H1 (cell line): ENCODE data around the gene ANKS1B. TPM values are rescaled to one million over a fixed set of nuclear protein-coding genes. Genes with fewer than 3 reads are reported as not detected.
"Not testable (repeated sequence)": the region's sequence is repeated elsewhere in the genome, so short reads cannot be mapped to it uniquely, and the experiment has no call there.

Source experiments
- CTCF ChIA-PET: fragments of 300-600 bp; sonication (Branson Sonifier 250); formaldehyde crosslinking; loops from one replicate; lab custom pipeline; 2021; ENCODE audit not compliant: partially characterized antibody; lab: Charles Lee
- POLR2A ChIA-PET: fragments of 300-600 bp; sonication (Branson Sonifier 250); formaldehyde crosslinking; loops from one replicate; lab custom pipeline; 2021; ENCODE audit warnings: inconsistent platforms; ENCODE audit not compliant: partially characterized antibody; lab: Charles Lee
- DNase-seq, 2 experiments: peaks; one replicate each; pipeline versions ENCODE4 v3.0.0 to v3.0.0-alpha.2; 2010 to 2022; ENCODE audit warnings: low spot score in 2 of 2, low read depth in 1 of 2, mixed read lengths in 1 of 2
- FAIRE-seq: peaks from 2 replicates; lab custom pipeline; 2011; peaks lifted over from hg19 to GRCh38; lab: Jason Lieb, UNC
- H2AFZ ChIP-seq: 2 replicates; pipeline ENCODE4 v1.8.1; 2012; ENCODE audit warnings: low read length, inconsistent platforms
- H2AK5ac ChIP-seq: 2 replicates; pipeline ENCODE4 v1.6.1; 2013; ENCODE audit warnings: low read depth, low read length
- H2BK120ac ChIP-seq: replicated peaks from 2 replicates; pipeline ENCODE3; 2013; ENCODE audit warnings: low read depth, low read length, inconsistent platforms
- H2BK12ac ChIP-seq: 2 replicates; pipeline ENCODE4 v1.6.1; 2013; ENCODE audit warnings: low read depth, low read length
- H2BK15ac ChIP-seq: 2 replicates; pipeline ENCODE4 v1.6.1; 2013; ENCODE audit warnings: low read length
- H2BK20ac ChIP-seq: 2 replicates; pipeline ENCODE4 v1.6.1; 2013; ENCODE audit warnings: low read length
- H2BK5ac ChIP-seq: 2 replicates; pipeline ENCODE4 v1.6.1; 2013; ENCODE audit warnings: low read depth, low read length
- H3K14ac ChIP-seq: 2 replicates; pipeline ENCODE4 v1.6.1; 2013; ENCODE audit warnings: inconsistent platforms; ENCODE audit not compliant: insufficient read length
- H3K18ac ChIP-seq: 2 replicates; pipeline ENCODE4 v1.6.1; 2013; ENCODE audit warnings: low read length; ENCODE audit errors: extremely low read depth
- H3K23ac ChIP-seq: 2 replicates; pipeline ENCODE4 v1.6.1; 2013; ENCODE audit warnings: inconsistent platforms; ENCODE audit not compliant: insufficient read length
- H3K23me2 ChIP-seq: 2 replicates; pipeline ENCODE4 v1.6.1; 2013; ENCODE audit warnings: low read depth, low read length
- H3K27ac ChIP-seq: 2 replicates; pipeline ENCODE4 v1.6.1; 2011; ENCODE audit warnings: low read depth, low read length, inconsistent platforms
- H3K27me3 ChIP-seq, 4 experiments: replicated peaks in 1 of 4; 1 replicate in 1 of 4; 2 replicates in 3 of 4; pipeline versions ENCODE4 v1.6.1 to v1.8.1; 2011 to 2013; ENCODE audit warnings: low read length in 3 of 4, mild to moderate bottlenecking in 3 of 4, inconsistent platforms in 2 of 4, mixed read lengths in 2 of 4, moderate library complexity in 1 of 4; ENCODE audit not compliant: control insufficient read depth in 3 of 4, insufficient read depth in 3 of 4; ENCODE audit errors: extremely low read depth in 1 of 4
- H3K36me3 ChIP-seq, 4 experiments: 2 replicates each; pipeline versions ENCODE4 v1.6.1 to v1.8.1; 2011 to 2013; ENCODE audit warnings: mild to moderate bottlenecking in 4 of 4, low read length in 3 of 4, moderate library complexity in 2 of 4, control low read depth in 1 of 4, inconsistent platforms in 1 of 4; ENCODE audit not compliant: insufficient read depth in 4 of 4, control insufficient read depth in 2 of 4
- H3K4ac ChIP-seq: replicated peaks from 2 replicates; pipeline ENCODE3; 2013; ENCODE audit warnings: low read length, low read depth, mixed read lengths, inconsistent platforms; ENCODE audit not compliant: insufficient read length
- H3K4me1 ChIP-seq, 4 experiments: replicated peaks in 1 of 4; 1 replicate in 1 of 4; 2 replicates in 3 of 4; pipeline versions ENCODE4 v1.6.1 to v1.8.1; 2011 to 2013; ENCODE audit warnings: low read length in 3 of 4, inconsistent platforms in 2 of 4, mixed read lengths in 1 of 4; ENCODE audit not compliant: insufficient read depth in 4 of 4, control insufficient read depth in 3 of 4
- H3K4me2 ChIP-seq, 2 experiments: 2 replicates each; pipeline versions ENCODE4 v1.6.1 to v1.8.1; 2011 to 2013; ENCODE audit warnings: low read depth in 2 of 2, low read length in 2 of 2, control low read depth in 1 of 2, inconsistent platforms in 1 of 2, mild to moderate bottlenecking in 1 of 2; ENCODE audit not compliant: insufficient read depth in 1 of 2
- H3K4me3 ChIP-seq, 4 experiments: fragments of 200-600, 300-600 bp in 1 of 4; sonication (generic), shearing (Covaris generic), sonication (Bioruptor Twin) in 1 of 4; 2 replicates each; pipeline versions ENCODE4 v1.5.1 to v1.8.1; 2011 to 2016; ENCODE audit warnings: low read length in 4 of 4, low read depth in 3 of 4, control low read depth in 2 of 4, inconsistent platforms in 2 of 4, mild to moderate bottlenecking in 2 of 4, mixed read lengths in 1 of 4, moderate library complexity in 1 of 4; ENCODE audit not compliant: insufficient read depth in 2 of 4; ENCODE audit errors: extremely low read depth in 1 of 4
- H3K56ac ChIP-seq: replicated peaks from 2 replicates; pipeline ENCODE3; 2013; ENCODE audit warnings: low read depth, mild to moderate bottlenecking, mixed read lengths, low read length, inconsistent platforms; ENCODE audit not compliant: insufficient read length
- H3K79me1 ChIP-seq: 2 replicates; pipeline ENCODE4 v1.6.1; 2013; ENCODE audit warnings: low read depth, low read length, control low read depth
- H3K79me2 ChIP-seq, 2 experiments: 2 replicates each; pipeline versions ENCODE4 v1.6.1 to v1.8.1; 2012 to 2013; ENCODE audit warnings: low read length in 2 of 2, mild to moderate bottlenecking in 2 of 2, inconsistent platforms in 1 of 2; ENCODE audit not compliant: insufficient read depth in 2 of 2, control insufficient read depth in 1 of 2
- H3K9ac ChIP-seq, 4 experiments: replicated peaks in 1 of 4; 1 replicate in 1 of 4; 2 replicates in 3 of 4; pipeline versions ENCODE4 v1.6.1 to v1.8.1; 2011 to 2013; ENCODE audit warnings: low read depth in 3 of 4, low read length in 3 of 4, control low read depth in 2 of 4, mild to moderate bottlenecking in 2 of 4, moderate library complexity in 2 of 4, inconsistent platforms in 1 of 4; ENCODE audit errors: extremely low read depth in 1 of 4
- H3K9me3 ChIP-seq, 2 experiments: 2 replicates each; pipeline versions ENCODE4 v1.6.1 to v1.8.1; 2012 to 2013; ENCODE audit warnings: mild to moderate bottlenecking in 2 of 2, moderate library complexity in 2 of 2, control low read depth in 1 of 2, inconsistent platforms in 1 of 2, low read depth in 1 of 2, low read length in 1 of 2, mixed read lengths in 1 of 2; ENCODE audit not compliant: insufficient read depth in 2 of 2
- H4K20me1 ChIP-seq, 2 experiments: replicated peaks in 1 of 2; 2 replicates each; pipeline versions ENCODE3 to v1.8.1; 2011 to 2013; ENCODE audit warnings: inconsistent platforms in 2 of 2, low read length in 2 of 2, mild to moderate bottlenecking in 1 of 2; ENCODE audit not compliant: insufficient read depth in 2 of 2, control insufficient read depth in 1 of 2
- H4K5ac ChIP-seq: 2 replicates; pipeline ENCODE4 v1.6.1; 2013; ENCODE audit warnings: low read length, low read depth, mixed read lengths, inconsistent platforms; ENCODE audit not compliant: insufficient read length
- H4K8ac ChIP-seq: 2 replicates; pipeline ENCODE4 v1.8.0; 2013; ENCODE audit warnings: mild to moderate bottlenecking, moderate library complexity, low read length, inconsistent platforms; ENCODE audit not compliant: insufficient read depth; ENCODE audit errors: extremely low read depth
- H4K91ac ChIP-seq: replicated peaks from 2 replicates; pipeline ENCODE3; 2013; ENCODE audit warnings: low read length, mixed read lengths, inconsistent platforms; ENCODE audit not compliant: insufficient read length
- FOSL1 ChIP-seq: IDR thresholded peaks from 2 replicates; pipeline ENCODE4 v1.6.1; 2011; ENCODE audit warnings: mild to moderate bottlenecking, low read depth, low read length, moderate library complexity; ENCODE audit not compliant: insufficient read depth
- POLR2AphosphoS5 ChIP-seq: IDR thresholded peaks from 2 replicates; pipeline ENCODE4 v1.6.1; 2011; ENCODE audit warnings: low read depth, low read length
- WGBS, 2 experiments: shearing (Covaris generic) in 1 of 2; methylation state at CpG; one replicate each; pipeline versions ENCODE4 v1.1.6 to v1.1.7; 2013 to 2015; ENCODE audit warnings: low lambda C conversion rate in 2 of 2, mixed read lengths in 2 of 2, inconsistent platforms in 1 of 2, low coverage in 1 of 2, missing lambda C conversion rate in 1 of 2; ENCODE audit not compliant: insufficient replicate concordance in 2 of 2, insufficient coverage in 1 of 2, insufficient read length in 1 of 2; ENCODE audit errors: extremely low coverage in 1 of 2, missing lambda C conversion rate in 1 of 2; 5-methylcytosine and 5-hydroxymethylcytosine counted together
- polyA plus RNA-seq, 7 experiments: library from polyadenylated mRNA; depleted of rRNA in 3 of 7; stranded (reverse) in 5 of 7; unstranded in 2 of 7; fragments of >200 nt in 5 of 7; fragments of 200-250 nt in 2 of 7; gene quantifications; 1 replicate in 5 of 7; 2 replicates in 1 of 7; 4 replicates in 1 of 7; pipeline versions ENCODE4 v1.2.1 to v1.2.3, GENCODE V29; 2011 to 2013; ENCODE audit warnings: missing spikeins in 2 of 7, mixed read lengths in 2 of 7
- total RNA-seq: library from RNA; stranded (reverse); fragmentation: NEBNext Ultra II Directional; extraction: Animal tissue kit (Norgen Biotek cat#: 25700); gene quantifications from 2 replicates; pipeline ENCODE4 v1.2.1, GENCODE V29; 2021
- TF ChIP-seq, protein P1 (sequence below): IDR thresholded peaks from 2 replicates; pipeline ENCODE4 v1.6.1; 2012; ENCODE audit warnings: inconsistent platforms

Gene ANKS1B
- total and polyA plus RNA-seq, 2 of the 8 experiments (the other 6 are each of a cell fraction or from before 2014, with no cell fraction given) = 2.7 to 6.1 TPM

- TF ChIP-seq, protein P1, sequence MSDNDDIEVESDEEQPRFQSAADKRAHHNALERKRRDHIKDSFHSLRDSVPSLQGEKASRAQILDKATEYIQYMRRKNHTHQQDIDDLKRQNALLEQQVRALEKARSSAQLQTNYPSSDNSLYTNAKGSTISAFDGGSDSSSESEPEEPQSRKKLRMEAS = no peak
- TF ChIP-seq POLR2AphosphoS5 = no peak
- TF ChIP-seq FOSL1 = no peak
Measured at GRCh38 chr12:99330216-99330615, 654.5 kb downstream of the ANKS1B start (continued).

GRCh38 chr12:99321210-99321609 is 663.5 kb downstream of the ANKS1B start:
- H4K8ac ChIP-seq, H2BK20ac ChIP-seq, H2BK5ac ChIP-seq, H3K4me3 ChIP-seq, H3K27ac ChIP-seq, H3K4ac ChIP-seq, H3K9ac ChIP-seq, H4K20me1 ChIP-seq, DNase-seq, H3K4me1 ChIP-seq, H2AK5ac ChIP-seq, H3K79me1 ChIP-seq, H3K79me2 ChIP-seq, FAIRE-seq, H3K4me2 ChIP-seq, H4K91ac ChIP-seq, H3K56ac ChIP-seq, H3K23me2 ChIP-seq, H3K18ac ChIP-seq, H2AFZ ChIP-seq, H3K36me3 ChIP-seq, H2BK12ac ChIP-seq, H3K14ac ChIP-seq, H3K9me3 ChIP-seq, H2BK15ac ChIP-seq, H3K27me3 ChIP-seq, H4K5ac ChIP-seq, POLR2A ChIA-PET, H2BK120ac ChIP-seq, H3K23ac ChIP-seq: not testable (repeated sequence)
- CTCF ChIA-PET = interaction anchor here (1.3 kb wide), 1 partner anchor 10 kb away, joined by 4 read pairs; no protein-coding TSS in a partner anchor
- 91% methylated on average over 9 of the region's 9 CpGs; no CpG with 5 or more reads in 1 of the 2 experiments for WGBS, 2 experiments
